ENCODE results near the gene ANO2. TPM values are rescaled to one million over a fixed set of nuclear protein-coding genes. Genes with fewer than 3 reads are reported as not detected.
A peak's percentile ranks its signal among the peaks of the same experiment; 100 is the strongest.

The ANO2 gene
- total RNA-seq, 4 donors from 2014 or later: 4.0 to 17.9 (median 5.1) TPM

- H3K36me3 ChIP-seq: no peaks in the 10 kb centered on the region
- no peak for DNase-seq (ENCODE audit: extremely low spot score)
- no peaks in the 10 kb centered on the region for H3K9me3 ChIP-seq
- no peak overlapping the region for H3K4me3 ChIP-seq
- peaks cover 0 to 5% (median 0%) of the 10 kb centered on the region in 4 donors for H3K27me3 ChIP-seq
- no peak for TF ChIP-seq EP300 (IDR thresholded peaks at IDR 0.05)
- no peak for TF ChIP-seq POLR2A (IDR thresholded peaks at IDR 0.05; ENCODE audit: low read depth)
- no peak for TF ChIP-seq CTCF (IDR thresholded peaks at IDR 0.05)
- no peak for TF ChIP-seq POLR2AphosphoS5 (IDR thresholded peaks at IDR 0.05)
- H3K4me1 ChIP-seq: peaks cover 0 to 47% (median 24%) of the 10 kb centered on the region in 4 donors
- intact Hi-C loops (cut with DNase I): no loop called here
- WGBS: 87% methylated on average over 9 of the region's 9 CpGs
- no peak overlapping the region for H3K27ac ChIP-seq (replicated peaks in 1 of 4)
Measured at GRCh38 chr12:5621329-5621728, 323.7 kb downstream of the ANO2 start.

DNA sequence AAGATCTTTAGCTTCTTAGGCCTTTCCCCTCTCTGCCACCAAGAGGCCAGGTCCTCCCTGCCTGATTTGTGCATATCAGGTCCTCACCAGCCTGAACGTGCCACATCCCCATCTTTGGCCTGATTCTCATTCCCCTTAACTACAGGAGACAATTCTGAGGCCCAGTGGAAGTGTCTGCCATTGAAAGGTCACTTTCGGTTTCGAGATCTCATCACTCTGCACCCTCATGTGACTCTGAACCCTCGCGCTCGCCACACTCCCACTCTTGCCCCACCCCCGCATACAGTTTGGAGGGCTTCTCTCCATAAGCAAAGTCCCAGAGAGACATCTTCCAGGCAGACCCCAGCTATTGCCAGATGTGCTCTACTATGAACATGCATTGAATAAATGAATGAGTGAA lies 324.2 kb downstream of the ANO2 start:
- Histone ChIP-seq H3K27ac (replicated peaks in 1 of 4) (no peak overlapping the region), H3K9me3 (no peaks in the 10 kb centered on the region), H3K4me1 (peaks cover 0 to 43% (median 24%) of the 10 kb centered on the region in 4 donors), H3K4me3 (no peak overlapping the region), H3K27me3 (peaks cover 0 to 8% (median 0%) of the 10 kb centered on the region in 4 donors), H3K36me3 (no peaks in the 10 kb centered on the region)
- 96% methylated on average over 7 of the region's 7 CpGs for WGBS
- intact Hi-C loops (cut with DNase I): no loop called here
- no peak for DNase-seq (ENCODE audit: extremely low spot score)
- no peak for TF ChIP-seq CTCF (IDR thresholded peaks at IDR 0.05)
- no peak for TF ChIP-seq EP300 (IDR thresholded peaks at IDR 0.05)
- no peak for TF ChIP-seq POLR2A (IDR thresholded peaks at IDR 0.05; ENCODE audit: low read depth)
- TF ChIP-seq POLR2AphosphoS5 (IDR thresholded peaks at IDR 0.05): no peak

DNA sequence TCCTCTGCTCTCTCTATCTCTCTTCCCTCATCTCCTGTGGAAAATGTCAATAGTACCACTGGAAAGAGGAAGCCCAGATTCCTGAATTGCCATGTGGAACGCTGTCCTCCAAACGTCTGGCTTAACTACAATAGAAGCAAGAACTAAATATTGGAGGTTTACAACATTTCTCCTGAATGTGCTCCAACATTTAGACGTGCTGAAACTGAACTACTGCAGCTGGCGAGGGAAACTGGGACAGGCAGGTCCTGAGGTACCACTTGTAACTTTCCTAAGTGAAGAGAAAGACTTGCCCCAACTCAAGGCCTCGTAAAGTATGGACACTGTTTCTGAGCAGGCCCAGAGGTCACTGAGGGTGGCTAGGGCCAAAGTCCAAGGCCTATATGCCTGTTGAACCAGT lies 325.4 kb downstream of the ANO2 start:
- intact Hi-C loops (cut with DNase I): no loop called here
- WGBS: 29% methylated on average over 5 of the region's 5 CpGs
- Histone ChIP-seq H3K4me1 (peaks cover 0 to 43% (median 24%) of the 10 kb centered on the region in 4 donors), H3K36me3 (peaks cover 0 to 3% (median 0%) of the 10 kb centered on the region in 4 donors), H3K4me3 (no peak overlapping the region), H3K9me3 (no peaks in the 10 kb centered on the region), H3K27me3 (peaks cover 0 to 8% (median 0%) of the 10 kb centered on the region in 4 donors), H3K27ac (replicated peaks in 1 of 4) (peak overlapping the region in 2 of 4 donors; percentile 33 to 45)
- TF ChIP-seq POLR2AphosphoS5 (IDR thresholded peaks at IDR 0.05) (peak in 1 of 2 donors; percentile 22), EP300 (IDR thresholded peaks at IDR 0.05) (no peak)
- DNase-seq (ENCODE audit: extremely low spot score): no peak

- 97% methylated on average over 4 of the region's 4 CpGs for WGBS
- Histone ChIP-seq H3K4me1 (peaks cover 0 to 37% (median 24%) of the 10 kb centered on the region in 4 donors), H3K9me3 (no peaks in the 10 kb centered on the region), H3K4me3 (no peak overlapping the region), H3K27me3 (peaks cover 0 to 8% (median 0%) of the 10 kb centered on the region in 4 donors), H3K27ac (replicated peaks in 1 of 4) (no peak overlapping the region), H3K36me3 (peaks cover 0 to 14% (median 0%) of the 10 kb centered on the region in 4 donors)
- DNase-seq (ENCODE audit: extremely low spot score): no peak
- intact Hi-C loops (cut with DNase I): no loop called here
- TF ChIP-seq POLR2A (IDR thresholded peaks at IDR 0.05; ENCODE audit: low read depth) (no peak), POLR2AphosphoS5 (IDR thresholded peaks at IDR 0.05) (no peak), CTCF (IDR thresholded peaks at IDR 0.05) (no peak), EP300 (IDR thresholded peaks at IDR 0.05) (no peak)
Measured at GRCh38 chr12:5616854-5617253, 328.2 kb downstream of the ANO2 start.

DNA sequence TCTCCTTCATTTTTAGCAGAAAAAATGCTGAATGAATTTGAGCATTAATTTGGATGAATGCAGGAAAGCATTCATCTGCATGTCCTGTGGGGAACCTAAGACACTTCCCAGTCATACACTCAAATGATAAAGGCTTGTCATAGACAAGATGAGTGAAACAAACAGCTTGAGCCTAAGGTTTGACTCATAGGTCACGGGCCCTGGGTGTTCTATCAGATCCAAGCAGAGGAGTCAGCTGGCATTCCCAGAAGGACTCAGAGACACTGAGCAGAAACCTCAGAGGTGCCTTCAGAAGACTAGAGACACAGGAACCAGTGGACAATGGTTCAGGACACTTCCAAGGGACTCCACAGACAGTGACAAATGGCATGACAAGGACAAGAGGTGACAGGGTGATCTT lies 329.3 kb downstream of the ANO2 start:
- Histone ChIP-seq H3K36me3 (peaks cover 0 to 14% (median 0%) of the 10 kb centered on the region in 4 donors), H3K27ac (replicated peaks in 1 of 4) (no peak overlapping the region), H3K4me3 (no peak overlapping the region), H3K27me3 (peaks cover 0 to 8% (median 0%) of the 10 kb centered on the region in 4 donors), H3K4me1 (peaks cover 0 to 28% (median 23%) of the 10 kb centered on the region in 4 donors), H3K9me3 (no peaks in the 10 kb centered on the region)
- intact Hi-C loops (cut with DNase I): no loop called here
- no peak for TF ChIP-seq POLR2AphosphoS5 (IDR thresholded peaks at IDR 0.05)
- TF ChIP-seq EP300 (IDR thresholded peaks at IDR 0.05): no peak
- no peak for TF ChIP-seq CTCF (IDR thresholded peaks at IDR 0.05)
- no peak for TF ChIP-seq POLR2A (IDR thresholded peaks at IDR 0.05; ENCODE audit: low read depth)
- no peak for DNase-seq (ENCODE audit: extremely low spot score)
- 100% methylated on average over 1 of the region's 1 CpG for WGBS
